ENCODE results near the gene CAMK2A.

CAMK2A gene

GRCh38 chr5:150204590-150204960 lies 85.0 kb downstream of the CAMK2A start:
- DNase-seq = no peak

GRCh38 chr5:150203832-150204589 lies 85.6 kb downstream of the CAMK2A start:
- DNase-seq = no peak

- no peak for DNase-seq
Measured at GRCh38 chr5:150202501-150202900, 87.1 kb downstream of the CAMK2A start.

GRCh38 chr5:150197476-150197875 lies 92.1 kb downstream of the CAMK2A start:
- DNase-seq = no peak

GRCh38 chr5:150196986-150197385 lies 92.6 kb downstream of the CAMK2A start:
- DNase-seq = no peak

GRCh38 chr5:150196514-150196913 lies 93.1 kb downstream of the CAMK2A start:
- DNase-seq = no peak

GRCh38 chr5:150195736-150196485 lies 93.7 kb downstream of the CAMK2A start:
- DNase-seq = no peak

GRCh38 chr5:150192462-150192861 lies 97.1 kb downstream of the CAMK2A start:
- no peak for DNase-seq

GRCh38 chr5:150190987-150191386 lies 98.6 kb downstream of the CAMK2A start:
- DNase-seq = no peak

GRCh38 chr5:150190503-150190979 lies 99.0 kb downstream of the CAMK2A start:
- DNase-seq = no peak

GRCh38 chr5:150189728-150190502 lies 99.7 kb downstream of the CAMK2A start, which contains the start of gene SLC6A7:
TSS of gene SLC6A7 (plus strand) at chr5:150190062. CDS start at chr5:150190328, 266 bp downstream.
- DNase-seq = no peak

- DNase-seq = no peak
Measured at GRCh38 chr5:150189326-150189725, 100.2 kb downstream of the CAMK2A start.

GRCh38 chr5:150188146-150188842 lies 101.3 kb downstream of the CAMK2A start:
- no peak for DNase-seq

GRCh38 chr5:150186897-150187296 lies 102.7 kb downstream of the CAMK2A start:
- no peak for DNase-seq

- DNase-seq = no peak
Measured at GRCh38 chr5:150186137-150186536, 103.4 kb downstream of the CAMK2A start.

- DNase-seq = no peak
Measured at GRCh38 chr5:150184990-150185912, 104.3 kb downstream of the CAMK2A start.

- DNase-seq = no peak
Measured at GRCh38 chr5:150184006-150184405, 105.6 kb downstream of the CAMK2A start.

- DNase-seq = no peak
Measured at GRCh38 chr5:150183436-150183835, 106.1 kb downstream of the CAMK2A start.

- DNase-seq = no peak
Measured at GRCh38 chr5:150182774-150183173, 106.8 kb downstream of the CAMK2A start.

GRCh38 chr5:150181766-150182545 lies 107.6 kb downstream of the CAMK2A start:
- no peak for DNase-seq

GRCh38 chr5:150181027-150181426 lies 108.5 kb downstream of the CAMK2A start:
- no peak for DNase-seq
